Ovary (tissue), 9 donors: Measurements from ENCODE around the gene PTGES3L. TPM values are rescaled to one million over a fixed set of nuclear protein-coding genes. Genes with fewer than 3 reads are reported as not detected.

Experiments used
- DNase-seq, 5 donors: peaks; one replicate each; pipeline ENCODE4 v3.0.0-alpha.2; 2019 to 2020
- H3K27ac ChIP-seq, 2 donors: fragments of 200-600 bp; one replicate each; pipeline versions ENCODE4 v1.5.1 to v1.8.0; 2019 to 2022
- H3K27me3 ChIP-seq: fragments of 200-600 bp; one replicate; pipeline ENCODE4 v1.8.0; 2022
- H3K36me3 ChIP-seq: fragments of 200-600 bp; sonication (generic); one replicate; pipeline ENCODE4 v1.5.1; 2019
- H3K4me1 ChIP-seq: one replicate; pipeline ENCODE4 v1.8.1; 2013; ENCODE audit warnings: mild to moderate bottlenecking, moderate library complexity; ENCODE audit not compliant: insufficient read depth
- H3K4me3 ChIP-seq: fragments of 200-600 bp; sonication (generic); one replicate; pipeline ENCODE4 v1.5.1; 2017
- H3K9me3 ChIP-seq, 2 donors: fragments of 200-600 bp in 1 of 2; sonication (generic) in 1 of 2; one replicate each; pipeline versions ENCODE4 v1.5.1 to v1.8.1; 2013 to 2019; ENCODE audit warnings: mild to moderate bottlenecking in 1 of 2, moderate library complexity in 1 of 2
- CTCF ChIP-seq, 3 donors: fragments of 450-650 bp in 2 of 3; fragments of 200-600 bp in 1 of 3; IDR thresholded peaks; one replicate each; pipeline versions ENCODE4 v1.5.1 to v1.8.0; 2016 to 2022; ENCODE audit warnings: antibody characterized with exemption in 3 of 3, mild to moderate bottlenecking in 1 of 3
- EP300 ChIP-seq: sonication (generic); formaldehyde crosslinking; IDR thresholded peaks from one replicate; pipeline ENCODE4 v1.6.1; 2017; ENCODE audit warnings: antibody characterized with exemption
- POLR2A ChIP-seq: fragments of 450-650 bp; IDR thresholded peaks from one replicate; pipeline ENCODE4 v1.6.1; 2017; ENCODE audit warnings: antibody characterized with exemption, mild to moderate bottlenecking, moderate library complexity
- WGBS, 3 donors: extraction: QIAGEN DNeasy Blood & Tissue Kit in 1 of 3; methylation state at CpG; one replicate each; pipeline versions ENCODE4 v1.1.5 to v1.1.7; 2013 to 2017; 5-methylcytosine and 5-hydroxymethylcytosine counted together
- intact Hi-C, 4 donors: fragments of 100-400 bp; cut with DNase I; formaldehyde crosslinking; loops; one replicate each; pipeline versions ENCODE4 v1.11.0 to v1.15.1; 2022 to 2023
- polyA plus RNA-seq, 2 donors: library from polyadenylated mRNA; stranded (reverse); fragments of 200-250 nt in 1 of 2; fragments of 350-450 nt in 1 of 2; fragmentation: Illumina TruSeq in 1 of 2; extraction: RNeasy Lipid Tissue Mini Kit (QIAGEN cat#74804) in 1 of 2; gene quantifications; one replicate each; pipeline ENCODE4 v1.2.3, GENCODE V29; 2013 to 2014
- total RNA-seq, 7 donors: library from RNA; depleted of rRNA in 2 of 7; stranded (reverse); fragments of >200 nt in 2 of 7; fragmentation: NEBNext Ultra II Directional in 3 of 7; extraction: Animal tissue kit (Norgen Biotek cat#: 25700) in 3 of 7; gene quantifications; one replicate each; pipeline versions ENCODE4 v1.1.0 to v1.2.4, GENCODE V29; 2016 to 2023
- donor health status: DM: no; HTN: no; CAD: no; lungs with moderate emphysema.
- donor health status: DM: no; HTN: no; CAD: no.
- donor health status: Bipolar disorder and iron deficiency.
- donor health status: DM: yes; HTN: yes; CAD: no.
- donor health status: DM: no; HTN: no; CAD: no.
- donor health status: DM: yes; HTN: yes; CAD: no.

Gene PTGES3L
- total and polyA plus RNA-seq, 9 donors = 0.45 to 2.6 (median 0.66) TPM; not detected in 1

GRCh38 chr17:42971589-42971988 is 8.3 kb downstream of the PTGES3L start:
- no peak for DNase-seq
- Histone ChIP-seq H3K27me3 (no peaks in the 10 kb centered on the region), H3K4me3 (no peak overlapping the region), H3K36me3 (no peaks in the 10 kb centered on the region), H3K4me1 (no peaks in the 10 kb centered on the region), H3K27ac (no peak overlapping the region), H3K9me3 (no peaks in the 10 kb centered on the region)
- 73 to 85% (median 80%) methylated on average over 5 of the region's 5 CpGs for WGBS, 3 donors
- no peak for TF ChIP-seq EP300
- TF ChIP-seq POLR2A = no peak
- no peak for TF ChIP-seq CTCF (IDR thresholded peaks at IDR 0.05)
- intact Hi-C loops = no loop called here

- peak in 1 of 5 donors; percentile 37 for DNase-seq
- TF ChIP-seq CTCF (IDR thresholded peaks at IDR 0.05) (no peak), POLR2A (no peak), EP300 (no peak)
- intact Hi-C loops = no loop called here
- WGBS, 3 donors = 38 to 43% (median 39%) methylated on average over 5 of the region's 5 CpGs
- no peak overlapping the region for H3K4me3 ChIP-seq
- H3K27me3 ChIP-seq = no peaks in the 10 kb centered on the region
- no peaks in the 10 kb centered on the region for H3K4me1 ChIP-seq
- H3K9me3 ChIP-seq = no peaks in the 10 kb centered on the region
- H3K36me3 ChIP-seq = no peaks in the 10 kb centered on the region
- no peak overlapping the region for H3K27ac ChIP-seq
Measured at GRCh38 chr17:42969001-42969581, 10.8 kb downstream of the PTGES3L start.

- H3K27me3 ChIP-seq = no peaks in the 10 kb centered on the region
- no peak for TF ChIP-seq EP300
- H3K4me3 ChIP-seq = no peak overlapping the region
- no peak overlapping the region for H3K27ac ChIP-seq
- intact Hi-C loops = no loop called here
- DNase-seq = no peak
- no peaks in the 10 kb centered on the region for H3K36me3 ChIP-seq
- WGBS, 3 donors = 69 to 78% (median 75%) methylated on average over 1 of the region's 1 CpG
- no peaks in the 10 kb centered on the region for H3K9me3 ChIP-seq
- no peaks in the 10 kb centered on the region for H3K4me1 ChIP-seq
Measured at GRCh38 chr17:42967925-42968324, 12.0 kb downstream of the PTGES3L start.

GRCh38 chr17:42964161-42964932 is 15.5 kb downstream of the PTGES3L start, which contains the start of gene AARSD1:
TSS of gene AARSD1 (minus strand) at chr17:42964454. CDS start at chr17:42964440, 14 bp downstream.
- intact Hi-C loops = no loop called here
- no peaks in the 10 kb centered on the region for H3K9me3 ChIP-seq
- WGBS, 3 donors = 0 to 1% (median 0%) methylated on average over 35 to 43 of the region's 43 CpGs

More at GRCh38 chr17:42964161-42964932, 15.5 kb downstream of the PTGES3L start, which contains the start of gene AARSD1:
- TF ChIP-seq CTCF (IDR thresholded peaks at IDR 0.05) = peak in 1 of 3 donors; percentile 7
- TF ChIP-seq EP300 = no peak
- TF ChIP-seq POLR2A = peak; percentile 77
- H3K4me1 ChIP-seq = no peaks in the 10 kb centered on the region
- no peaks in the 10 kb centered on the region for H3K27me3 ChIP-seq
- H3K4me3 ChIP-seq = peak within 1 kb of the TSS; percentile 43
- peak; percentile 85 to 93 (median 89) for DNase-seq
- peak within 1 kb of the TSS; percentile 55 to 68 for H3K27ac ChIP-seq
- no peaks in the 10 kb centered on the region for H3K36me3 ChIP-seq
